HUES64 (cell line): ENCODE results near the gene ATG7.
"Not testable (repeated sequence)": the region's sequence is repeated elsewhere in the genome, so short reads cannot be mapped to it uniquely, and the experiment has no call there.

Experiments used
- H3K27ac ChIP-seq: 2 replicates; pipeline ENCODE4 v1.7.0; 2013; ENCODE audit warnings: low read depth, low read length, inconsistent platforms
- H3K27me3 ChIP-seq: 2 replicates; pipeline ENCODE4 v1.6.1; 2013; ENCODE audit warnings: mild to moderate bottlenecking, low read length; ENCODE audit not compliant: insufficient read depth
- H3K36me3 ChIP-seq: 2 replicates; pipeline ENCODE4 v1.6.1; 2013; ENCODE audit warnings: mild to moderate bottlenecking, low read length; ENCODE audit not compliant: insufficient read depth
- H3K4me1 ChIP-seq: 2 replicates; pipeline ENCODE4 v1.6.1; 2013; ENCODE audit warnings: mild to moderate bottlenecking, low read length, moderate library complexity; ENCODE audit not compliant: insufficient read depth
- H3K4me3 ChIP-seq: 2 replicates; pipeline ENCODE4 v1.5.1; 2013; ENCODE audit warnings: mild to moderate bottlenecking, low read length, moderate library complexity
- H3K9ac ChIP-seq: 2 replicates; pipeline ENCODE4 v1.6.1; 2013; ENCODE audit warnings: mild to moderate bottlenecking, low read depth, low read length
- H3K9me3 ChIP-seq: 2 replicates; pipeline ENCODE4 v1.6.1; 2013; ENCODE audit warnings: low read depth, low read length; ENCODE audit not compliant: insufficient read depth
- WGBS: fragments of 150-250, 120-280 bp; methylation state at CpG from one replicate; pipeline ENCODE4 v1.1.7; 2013; ENCODE audit warnings: missing lambda C conversion rate; 5-methylcytosine and 5-hydroxymethylcytosine counted together

Gene ATG7

GRCh38 chr3:11467875-11468274, 195.7 kb downstream of the ATG7 start:
- no peak overlapping the region for H3K27ac ChIP-seq
- no peaks in the 10 kb centered on the region for H3K4me1 ChIP-seq

GRCh38 chr3:11470031-11470853, 198.0 kb downstream of the ATG7 start:
- 0 out of 2 replicates have a peak, but pooled peaks cover under 1% of the 10 kb centered on the region for H3K4me1 ChIP-seq
- 75% methylated on average over 8 of the region's 9 CpGs for WGBS
- H3K27ac ChIP-seq: no peak overlapping the region
- H3K9me3 ChIP-seq: no peaks in the 10 kb centered on the region
- H3K4me3 ChIP-seq: no peak overlapping the region
- H3K36me3 ChIP-seq: no peaks in the 10 kb centered on the region
- no peaks in the 10 kb centered on the region for H3K27me3 ChIP-seq
- H3K9ac ChIP-seq: no peak overlapping the region

More at GRCh38 chr3:11467875-11468274, 195.7 kb downstream of the ATG7 start:
- 93% methylated on average over 4 of the region's 4 CpGs for WGBS
- no peak overlapping the region for H3K9ac ChIP-seq
- H3K9me3 ChIP-seq: no peaks in the 10 kb centered on the region
- no peaks in the 10 kb centered on the region for H3K36me3 ChIP-seq
- no peak overlapping the region for H3K4me3 ChIP-seq
- no peaks in the 10 kb centered on the region for H3K27me3 ChIP-seq

- 39% methylated on average over 6 of the region's 6 CpGs for WGBS
- Histone ChIP-seq H3K27me3 (no peaks in the 10 kb centered on the region), H3K36me3 (no peaks in the 10 kb centered on the region)
These were observed 203.1 kb downstream of the ATG7 start for GRCh38 chr3:11475324-11475723.

GRCh38 chr3:11476735-11477144, 204.5 kb downstream of the ATG7 start:
- Histone ChIP-seq H3K4me1 (peaks cover 30% of the 10 kb centered on the region), H3K9ac (no peak overlapping the region), H3K27ac (no peak overlapping the region), H3K27me3 (no peaks in the 10 kb centered on the region), H3K36me3 (no peaks in the 10 kb centered on the region), H3K9me3 (no peaks in the 10 kb centered on the region), H3K4me3 (no peak overlapping the region)
- WGBS: 100% methylated on average over 1 of the region's 1 CpG

More at GRCh38 chr3:11475324-11475723, 203.1 kb downstream of the ATG7 start:
- H3K4me3 ChIP-seq: no peak overlapping the region
- no peak overlapping the region for H3K9ac ChIP-seq
- H3K9me3 ChIP-seq: no peaks in the 10 kb centered on the region
- no peak overlapping the region for H3K27ac ChIP-seq
- H3K4me1 ChIP-seq: peaks cover 30% of the 10 kb centered on the region

- Histone ChIP-seq H3K4me3 (no peak overlapping the region), H3K27me3 (no peaks in the 10 kb centered on the region), H3K9ac (0 out of 2 replicates have a peak overlapping the region, but pooled peaks have one; percentile 21), H3K4me1 (peaks cover 30% of the 10 kb centered on the region), H3K36me3 (no peaks in the 10 kb centered on the region), H3K27ac (peak overlapping the region; percentile 62), H3K9me3 (no peaks in the 10 kb centered on the region)
- WGBS: 68% methylated on average over 3 of the region's 3 CpGs
These were observed 205.3 kb downstream of the ATG7 start for GRCh38 chr3:11477407-11477911.

GRCh38 chr3:11478167-11478566, 206.0 kb downstream of the ATG7 start:
- H3K9me3 ChIP-seq: no peaks in the 10 kb centered on the region
- WGBS: 77% methylated on average over 2 of the region's 2 CpGs
- no peaks in the 10 kb centered on the region for H3K36me3 ChIP-seq
- H3K4me1 ChIP-seq: peaks cover 30% of the 10 kb centered on the region
- no peak overlapping the region for H3K4me3 ChIP-seq
- no peak overlapping the region for H3K9ac ChIP-seq
- peak overlapping the region; percentile 62; the same call in 1 of the 2 replicates for H3K27ac ChIP-seq
- no peaks in the 10 kb centered on the region for H3K27me3 ChIP-seq

- Histone ChIP-seq H3K4me1 (peaks cover 30% of the 10 kb centered on the region), H3K36me3 (no peaks in the 10 kb centered on the region), H3K9ac (no peak overlapping the region), H3K4me3 (no peak overlapping the region), H3K9me3 (no peaks in the 10 kb centered on the region), H3K27ac (no peak overlapping the region), H3K27me3 (no peaks in the 10 kb centered on the region)
- WGBS: 92% methylated on average over 3 of the region's 3 CpGs
These were observed 207.0 kb downstream of the ATG7 start for GRCh38 chr3:11479221-11479620.

GRCh38 chr3:11480663-11481298, 208.6 kb downstream of the ATG7 start:
- Histone ChIP-seq H3K9me3 (no peaks in the 10 kb centered on the region), H3K27ac (peak overlapping the region; percentile 34; the same call in 1 of the 2 replicates), H3K4me3 (no peak overlapping the region), H3K27me3 (no peaks in the 10 kb centered on the region), H3K36me3 (no peaks in the 10 kb centered on the region), H3K4me1 (peaks cover 23% of the 10 kb centered on the region), H3K9ac (no peak overlapping the region)
- WGBS: 62% methylated on average over 7 of the region's 7 CpGs

- Histone ChIP-seq H3K4me1 (peaks cover 21% of the 10 kb centered on the region), H3K9me3 (no peaks in the 10 kb centered on the region), H3K27me3 (no peaks in the 10 kb centered on the region), H3K36me3 (no peaks in the 10 kb centered on the region), H3K9ac (no peak overlapping the region), H3K27ac (no peak overlapping the region), H3K4me3 (no peak overlapping the region)
- WGBS: 80% methylated on average over 3 of the region's 3 CpGs
These were observed 209.4 kb downstream of the ATG7 start for GRCh38 chr3:11481556-11481955.

GRCh38 chr3:11482021-11482420, 209.8 kb downstream of the ATG7 start:
- Histone ChIP-seq H3K4me1 (peaks cover 19% of the 10 kb centered on the region), H3K27me3 (no peaks in the 10 kb centered on the region), H3K36me3 (no peaks in the 10 kb centered on the region), H3K9me3 (no peaks in the 10 kb centered on the region), H3K4me3 (no peak overlapping the region), H3K27ac (no peak overlapping the region), H3K9ac (no peak overlapping the region)
- 89% methylated on average over 8 of the region's 8 CpGs for WGBS

GRCh38 chr3:11488356-11488755, 216.2 kb downstream of the ATG7 start:
- not testable (repeated sequence) for H3K9ac ChIP-seq, H3K9me3 ChIP-seq, H3K27ac ChIP-seq, H3K4me3 ChIP-seq, H3K27me3 ChIP-seq, H3K36me3 ChIP-seq, H3K4me1 ChIP-seq
- WGBS: 97% methylated on average over 42 of the region's 42 CpGs
